Testis (tissue), 3 donors: ENCODE measurements around the gene ZFR2. TPM values are rescaled to one million over a fixed set of nuclear protein-coding genes. Genes with fewer than 3 reads are reported as not detected.
"Not testable (repeated sequence)": the region's sequence is repeated elsewhere in the genome, so short reads cannot be mapped to it uniquely, and the experiment has no call there.

Experiments
- DNase-seq: peaks from one replicate; pipeline ENCODE4 v3.0.0-alpha.2; 2019
- H3K27ac ChIP-seq, 2 donors: fragments of 200-600 bp; sonication (generic); one replicate each; pipeline ENCODE4 v1.5.1; 2019
- H3K27me3 ChIP-seq: fragments of 200-600 bp; sonication (generic); one replicate; pipeline ENCODE4 v1.5.1; 2019
- H3K36me3 ChIP-seq: fragments of 200-600 bp; sonication (generic); one replicate; pipeline ENCODE4 v1.5.1; 2017; ENCODE audit warnings: low read depth; ENCODE audit errors: missing control alignments
- H3K4me1 ChIP-seq: fragments of 200-600 bp; sonication (generic); one replicate; pipeline ENCODE4 v1.5.1; 2019
- H3K4me3 ChIP-seq, 2 donors: fragments of 200-600 bp; sonication (generic); one replicate each; pipeline ENCODE4 v1.5.1; 2017 to 2019
- H3K9me3 ChIP-seq: fragments of 200-600 bp; sonication (generic); one replicate; pipeline ENCODE4 v1.5.1; 2017
- POLR2A ChIP-seq: fragments of 450-650 bp; IDR thresholded peaks from one replicate; pipeline ENCODE4 v1.6.1; 2017; ENCODE audit warnings: antibody characterized with exemption, mild to moderate bottlenecking, moderate library complexity
- WGBS, 2 donors: methylation state at CpG; one replicate each; pipeline ENCODE4 v1.1.5; 2018; 5-methylcytosine and 5-hydroxymethylcytosine counted together
- intact Hi-C: fragments of 100-400 bp; cut with DNase I; formaldehyde crosslinking; loops from one replicate; pipeline ENCODE4 v1.15.1; 2023; ENCODE audit warnings: low total_unique reads
- polyA plus RNA-seq: library from polyadenylated mRNA; stranded (reverse); fragments of 350-450 nt; fragmentation: Illumina TruSeq; extraction: RNeasy Lipid Tissue Mini Kit (QIAGEN cat#74804); gene quantifications from one replicate; pipeline ENCODE4 v1.2.3, GENCODE V29; 2014; ENCODE audit warnings: low read depth, low replicate concordance; ENCODE audit not compliant: insufficient read depth
- total RNA-seq, 2 donors: library from RNA; depleted of rRNA; stranded (reverse); fragments of >200 nt; gene quantifications; one replicate each; pipeline ENCODE4 v1.2.3, GENCODE V29; 2016
- TF ChIP-seq, protein P1 (sequence below), 3 experiments: fragments of 450-650 bp in 2 of 3; fragments of 200-600 bp in 1 of 3; sonication (generic) in 1 of 3; IDR thresholded peaks; one replicate each; pipeline ENCODE4 v1.5.1; 2016 to 2019; ENCODE audit warnings: antibody characterized with exemption in 3 of 3, mild to moderate bottlenecking in 2 of 3, moderate library complexity in 1 of 3

Gene ZFR2
- total and polyA plus RNA-seq, 3 donors from 2014 or later: 23.4 to 35.0 (median 34.1) TPM

DNA sequence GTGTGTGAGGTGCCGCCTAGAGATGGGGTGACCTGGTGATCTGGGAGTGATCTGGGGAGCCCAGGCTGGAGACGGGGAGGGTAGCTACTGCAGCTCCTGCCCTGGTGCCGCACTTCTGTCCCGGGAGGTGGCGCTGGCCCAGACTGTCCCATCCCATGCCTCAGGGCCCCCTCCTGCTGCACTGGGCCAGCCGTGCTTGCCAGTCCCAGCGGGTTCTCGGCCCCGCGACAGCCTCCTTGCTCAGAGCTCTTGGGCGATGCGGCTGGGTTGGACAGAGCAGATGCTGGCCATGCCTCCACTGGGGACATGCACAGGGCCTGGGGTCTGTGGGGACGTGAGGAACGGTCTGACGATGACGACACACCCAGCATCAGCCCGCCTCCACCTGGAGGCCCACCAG, 99.3 kb downstream of the ZFR2 start:
- peaks cover 4% of the 10 kb centered on the region for H3K4me1 ChIP-seq
- H3K36me3 ChIP-seq: no peaks in the 10 kb centered on the region
- intact Hi-C loops: no loop called here
- 85 to 88% methylated on average over 15 to 17 of the region's 17 CpGs for WGBS, 2 donors
- H3K4me3 ChIP-seq: no peak overlapping the region
- no peaks in the 10 kb centered on the region for H3K9me3 ChIP-seq
- no peaks in the 10 kb centered on the region for H3K27me3 ChIP-seq
- TF ChIP-seq POLR2A: no peak
- TF ChIP-seq, protein P1, sequence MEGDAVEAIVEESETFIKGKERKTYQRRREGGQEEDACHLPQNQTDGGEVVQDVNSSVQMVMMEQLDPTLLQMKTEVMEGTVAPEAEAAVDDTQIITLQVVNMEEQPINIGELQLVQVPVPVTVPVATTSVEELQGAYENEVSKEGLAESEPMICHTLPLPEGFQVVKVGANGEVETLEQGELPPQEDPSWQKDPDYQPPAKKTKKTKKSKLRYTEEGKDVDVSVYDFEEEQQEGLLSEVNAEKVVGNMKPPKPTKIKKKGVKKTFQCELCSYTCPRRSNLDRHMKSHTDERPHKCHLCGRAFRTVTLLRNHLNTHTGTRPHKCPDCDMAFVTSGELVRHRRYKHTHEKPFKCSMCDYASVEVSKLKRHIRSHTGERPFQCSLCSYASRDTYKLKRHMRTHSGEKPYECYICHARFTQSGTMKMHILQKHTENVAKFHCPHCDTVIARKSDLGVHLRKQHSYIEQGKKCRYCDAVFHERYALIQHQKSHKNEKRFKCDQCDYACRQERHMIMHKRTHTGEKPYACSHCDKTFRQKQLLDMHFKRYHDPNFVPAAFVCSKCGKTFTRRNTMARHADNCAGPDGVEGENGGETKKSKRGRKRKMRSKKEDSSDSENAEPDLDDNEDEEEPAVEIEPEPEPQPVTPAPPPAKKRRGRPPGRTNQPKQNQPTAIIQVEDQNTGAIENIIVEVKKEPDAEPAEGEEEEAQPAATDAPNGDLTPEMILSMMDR (IDR thresholded peaks at IDR 0.05): no peak
- DNase-seq: no peak
- no peak overlapping the region for H3K27ac ChIP-seq

DNA sequence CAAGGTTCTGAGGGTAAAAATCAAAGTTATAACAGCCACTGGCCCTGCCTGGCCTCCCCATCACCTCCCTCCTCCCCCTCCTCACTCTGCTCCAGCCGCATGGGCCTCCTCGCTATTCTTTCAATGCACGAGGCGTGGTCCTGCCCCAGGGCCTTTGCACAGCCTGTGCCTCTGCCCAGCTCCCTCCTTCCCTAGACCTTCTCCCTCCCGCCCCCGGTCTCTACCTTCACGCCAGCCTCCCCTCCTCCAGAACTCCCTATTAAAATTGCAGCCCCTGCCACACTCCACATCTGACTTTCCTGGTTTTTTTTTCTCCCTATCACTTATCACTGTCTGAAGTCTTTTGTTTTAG, 100.1 kb downstream of the ZFR2 start:
- intact Hi-C loops: no loop called here
- no peaks in the 10 kb centered on the region for H3K36me3 ChIP-seq
- no peaks in the 10 kb centered on the region for H3K27me3 ChIP-seq
- WGBS, 2 donors: 90 to 98% methylated on average over 7 of the region's 7 CpGs
- no peak for DNase-seq
- no peak for TF ChIP-seq POLR2A
- TF ChIP-seq, protein P1 (IDR thresholded peaks at IDR 0.05): no peak
- no peak overlapping the region for H3K27ac ChIP-seq
- peaks cover 4% of the 10 kb centered on the region for H3K4me1 ChIP-seq
- H3K4me3 ChIP-seq: no peak overlapping the region
- H3K9me3 ChIP-seq: no peaks in the 10 kb centered on the region

DNA sequence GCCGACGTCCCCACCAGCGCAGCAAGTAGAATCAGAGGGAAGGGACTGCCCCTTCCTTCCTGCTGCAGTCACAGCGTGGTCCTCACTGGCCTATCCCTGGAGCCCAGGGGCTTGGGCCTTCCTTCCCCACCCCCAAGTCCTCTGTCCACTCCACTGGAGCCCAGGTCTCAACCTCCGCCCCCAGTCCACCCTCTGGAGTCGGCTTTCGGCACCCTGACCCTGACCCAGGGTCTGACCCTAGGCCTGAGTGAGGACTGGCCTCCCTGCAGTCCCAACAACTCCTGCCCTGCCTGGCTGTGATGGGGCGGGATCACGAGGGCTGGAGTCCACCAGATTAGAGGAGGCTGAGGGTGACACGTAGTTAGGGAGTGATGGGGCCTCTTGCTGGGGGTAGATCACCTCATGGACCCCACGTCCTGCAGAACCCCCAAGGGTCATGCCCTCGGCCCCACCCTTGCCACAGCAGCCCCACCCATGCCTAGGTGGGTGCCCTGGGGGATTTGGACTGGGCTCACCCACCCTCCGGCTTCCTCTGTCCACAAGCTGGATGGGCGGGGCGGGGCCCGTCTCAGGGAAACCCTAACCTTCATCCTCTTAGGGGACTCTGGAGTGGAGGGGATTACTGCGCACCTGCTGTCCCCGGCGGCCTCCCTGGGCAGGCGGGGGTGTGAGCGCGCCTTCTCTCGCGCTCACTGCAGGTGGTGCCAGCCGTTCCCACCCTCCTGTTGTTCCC, 100.7 kb downstream of the ZFR2 start:
- Histone ChIP-seq H3K36me3 (no peaks in the 10 kb centered on the region), H3K4me3 (no peak overlapping the region), H3K4me1 (peaks cover 4% of the 10 kb centered on the region), H3K27ac (no peak overlapping the region), H3K27me3 (no peaks in the 10 kb centered on the region), H3K9me3 (no peaks in the 10 kb centered on the region)
- DNase-seq: no peak
- 89 to 95% methylated on average over 4 to 25 of the region's 25 CpGs for WGBS, 2 donors
- intact Hi-C loops: no loop called here
- TF ChIP-seq, protein P1 (IDR thresholded peaks at IDR 0.05): no peak
- TF ChIP-seq POLR2A: no peak

DNA sequence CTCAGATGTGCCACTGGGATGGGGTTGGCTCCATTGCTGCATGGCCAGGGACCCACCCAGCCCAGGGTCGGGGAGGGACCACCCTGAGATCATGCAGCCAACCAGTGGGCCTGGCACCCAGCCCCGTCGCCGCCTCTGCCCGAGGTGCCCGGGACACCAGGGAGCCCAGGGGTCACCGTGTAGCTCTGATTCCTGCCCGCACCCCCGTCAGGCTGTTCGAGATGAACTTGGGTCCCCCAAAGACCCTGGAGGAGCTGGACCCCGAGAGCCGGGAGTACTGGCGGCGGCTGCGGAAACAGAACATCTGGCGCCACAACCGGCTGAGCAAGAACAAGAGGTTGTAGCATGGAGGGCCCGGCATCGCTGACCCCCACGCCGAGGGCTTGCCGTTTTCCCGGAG, 101.8 kb downstream of the ZFR2 start:
- H3K4me3 ChIP-seq: no peak overlapping the region
- TF ChIP-seq, protein P1 (IDR thresholded peaks at IDR 0.05): no peak
- no peak for TF ChIP-seq POLR2A
- DNase-seq: no peak
- WGBS, 2 donors: 91 to 98% methylated on average over 8 to 23 of the region's 23 CpGs
- intact Hi-C loops: no loop called here
- H3K36me3 ChIP-seq: no peaks in the 10 kb centered on the region
- H3K4me1 ChIP-seq: peaks cover 4% of the 10 kb centered on the region
- no peaks in the 10 kb centered on the region for H3K9me3 ChIP-seq
- no peaks in the 10 kb centered on the region for H3K27me3 ChIP-seq
- H3K27ac ChIP-seq: no peak overlapping the region

DNA sequence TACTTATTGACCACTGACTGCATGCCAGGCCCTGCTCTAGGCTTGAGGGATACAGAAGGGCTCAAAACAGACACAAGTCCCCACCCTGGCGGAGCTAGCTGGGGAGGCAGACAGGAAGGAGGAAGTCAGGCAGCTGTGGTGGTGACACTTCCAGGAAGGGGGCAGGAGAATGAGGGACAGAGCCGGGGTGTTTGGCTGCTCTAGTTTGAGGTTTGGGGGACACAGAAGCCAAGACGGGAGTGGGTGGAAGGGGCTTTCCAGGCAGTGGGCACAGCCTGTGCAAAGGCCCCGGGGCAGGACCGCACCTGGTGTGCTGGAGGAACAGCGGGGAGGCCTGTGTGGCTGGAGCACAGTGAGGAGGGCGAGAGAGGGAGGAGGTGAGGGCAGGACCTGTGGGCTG, 102.3 kb downstream of the ZFR2 start:
- no peak overlapping the region for H3K27ac ChIP-seq
- no peak overlapping the region for H3K4me3 ChIP-seq
- no peak for DNase-seq
- H3K9me3 ChIP-seq: no peaks in the 10 kb centered on the region
- no peaks in the 10 kb centered on the region for H3K36me3 ChIP-seq
- H3K4me1 ChIP-seq: peaks cover 7% of the 10 kb centered on the region
- H3K27me3 ChIP-seq: no peaks in the 10 kb centered on the region
- intact Hi-C loops: no loop called here
- WGBS, 2 donors: 83 to 92% methylated on average over 7 of the region's 7 CpGs
- no peak for TF ChIP-seq POLR2A
- TF ChIP-seq, protein P1 (IDR thresholded peaks at IDR 0.05): no peak

DNA sequence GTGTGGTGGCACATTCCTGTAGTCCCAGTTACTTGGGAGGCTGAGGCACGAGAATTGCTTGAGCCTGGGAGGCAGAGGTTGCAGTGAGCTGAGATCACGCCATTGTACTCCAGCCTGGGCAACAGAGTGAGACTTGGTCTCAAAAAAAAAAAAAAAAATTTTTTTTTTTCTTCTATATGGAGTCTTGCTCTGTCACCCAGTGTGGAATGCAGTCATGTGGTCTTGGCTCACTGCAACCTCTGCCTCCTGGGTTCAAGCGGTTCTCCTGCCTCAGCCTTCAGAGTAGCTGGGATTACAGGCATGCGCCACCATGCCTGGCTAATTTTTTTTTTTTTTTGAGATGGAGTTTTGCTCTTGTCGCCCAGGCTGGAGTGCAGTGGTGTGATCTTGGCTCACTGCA, 103.1 kb downstream of the ZFR2 start:
- H3K4me1 ChIP-seq, H3K27ac ChIP-seq, H3K9me3 ChIP-seq, DNase-seq, H3K27me3 ChIP-seq, H3K4me3 ChIP-seq, intact Hi-C loops, H3K36me3 ChIP-seq: not testable (repeated sequence)
- WGBS, 2 donors: 90 to 93% methylated on average over 5 of the region's 5 CpGs
